ENCODE data around the gene SORBS2. TPM values are rescaled to one million over a fixed set of nuclear protein-coding genes. Genes with fewer than 3 reads are reported as not detected.

SORBS2 gene
- total and polyA plus RNA-seq, 9 donors = 17.4 to 204 (median 32.7) TPM

DNA sequence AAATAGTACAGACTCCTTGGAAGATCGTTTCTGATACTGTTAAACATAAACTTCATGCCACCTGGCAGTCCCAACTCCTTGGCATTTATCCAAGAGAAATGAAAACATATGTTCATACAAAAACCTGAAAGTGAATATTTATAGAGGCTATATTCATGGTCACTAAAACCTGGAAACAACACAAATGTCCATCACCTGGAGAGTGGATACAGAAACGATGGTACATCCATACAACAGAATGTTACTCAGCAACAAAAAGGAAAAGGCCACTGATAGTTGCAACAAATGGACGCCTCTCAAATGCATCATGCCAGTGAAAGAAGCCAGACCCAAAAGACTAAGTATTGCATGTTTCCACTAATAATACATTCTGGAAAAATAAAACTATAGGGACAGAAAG, 34.0 kb upstream of the SORBS2 start:
- WGBS, 3 donors = 90 to 93% (median 90%) methylated on average over 3 of the region's 3 CpGs
- TF ChIP-seq, protein P1, sequence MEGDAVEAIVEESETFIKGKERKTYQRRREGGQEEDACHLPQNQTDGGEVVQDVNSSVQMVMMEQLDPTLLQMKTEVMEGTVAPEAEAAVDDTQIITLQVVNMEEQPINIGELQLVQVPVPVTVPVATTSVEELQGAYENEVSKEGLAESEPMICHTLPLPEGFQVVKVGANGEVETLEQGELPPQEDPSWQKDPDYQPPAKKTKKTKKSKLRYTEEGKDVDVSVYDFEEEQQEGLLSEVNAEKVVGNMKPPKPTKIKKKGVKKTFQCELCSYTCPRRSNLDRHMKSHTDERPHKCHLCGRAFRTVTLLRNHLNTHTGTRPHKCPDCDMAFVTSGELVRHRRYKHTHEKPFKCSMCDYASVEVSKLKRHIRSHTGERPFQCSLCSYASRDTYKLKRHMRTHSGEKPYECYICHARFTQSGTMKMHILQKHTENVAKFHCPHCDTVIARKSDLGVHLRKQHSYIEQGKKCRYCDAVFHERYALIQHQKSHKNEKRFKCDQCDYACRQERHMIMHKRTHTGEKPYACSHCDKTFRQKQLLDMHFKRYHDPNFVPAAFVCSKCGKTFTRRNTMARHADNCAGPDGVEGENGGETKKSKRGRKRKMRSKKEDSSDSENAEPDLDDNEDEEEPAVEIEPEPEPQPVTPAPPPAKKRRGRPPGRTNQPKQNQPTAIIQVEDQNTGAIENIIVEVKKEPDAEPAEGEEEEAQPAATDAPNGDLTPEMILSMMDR (IDR thresholded peaks at IDR 0.05) = no peak
- TF ChIP-seq POLR2A (IDR thresholded peaks at IDR 0.05) (no peak), EP300 (IDR thresholded peaks at IDR 0.05) (no peak)
- Histone ChIP-seq H3K27ac (no peak overlapping the region), H3K4me3 (no peak overlapping the region), H3K36me3 (no peaks in the 10 kb centered on the region), H3K27me3 (no peaks in the 10 kb centered on the region), H3K9me3 (no peaks in the 10 kb centered on the region), H3K4me1 (ENCODE audit: insufficient read depth) (no peaks in the 10 kb centered on the region)
- no peak for DNase-seq
- intact Hi-C loops (cut with DNase I) = no loop called here

- peaks cover 9% of the 10 kb centered on the region for H3K4me1 ChIP-seq (ENCODE audit: insufficient read depth)
- 94 to 99% (median 98%) methylated on average over 2 of the region's 2 CpGs for WGBS, 3 donors
- no peak overlapping the region for H3K4me3 ChIP-seq
- H3K9me3 ChIP-seq = no peaks in the 10 kb centered on the region
- no peaks in the 10 kb centered on the region for H3K27me3 ChIP-seq
- TF ChIP-seq POLR2A (IDR thresholded peaks at IDR 0.05) (no peak), EP300 (IDR thresholded peaks at IDR 0.05) (no peak)
- TF ChIP-seq, protein P1 (IDR thresholded peaks at IDR 0.05) = no peak
- H3K36me3 ChIP-seq = no peaks in the 10 kb centered on the region
- no peak for DNase-seq
- intact Hi-C loops (cut with DNase I) = no loop called here
- no peak overlapping the region for H3K27ac ChIP-seq
These were observed 29.5 kb upstream of the SORBS2 start for GRCh38 chr4:185841451-185841850.

DNA sequence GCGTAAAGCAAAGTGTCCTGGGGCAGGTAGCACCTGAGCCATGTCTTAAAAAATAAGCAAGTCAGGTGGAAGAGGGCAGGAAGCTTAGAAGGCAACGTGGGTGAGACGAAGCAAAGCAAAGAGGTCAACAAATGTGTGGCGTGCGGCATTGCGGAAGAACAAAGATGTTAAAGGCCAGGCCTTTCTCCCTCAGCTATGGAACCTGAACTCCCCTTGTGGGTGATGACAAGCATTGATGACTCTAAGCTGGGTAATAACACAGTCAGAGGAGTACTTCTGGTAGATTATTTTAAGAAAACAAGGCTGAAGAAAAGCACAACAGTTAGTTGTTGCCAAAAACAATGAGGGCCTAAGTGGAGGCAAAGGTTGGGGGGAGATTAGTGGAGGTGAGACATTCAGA, 29.0 kb upstream of the SORBS2 start:
- Histone ChIP-seq H3K4me3 (no peak overlapping the region), H3K36me3 (no peaks in the 10 kb centered on the region), H3K27ac (no peak overlapping the region), H3K4me1 (ENCODE audit: insufficient read depth) (peaks cover 9% of the 10 kb centered on the region), H3K27me3 (no peaks in the 10 kb centered on the region), H3K9me3 (no peaks in the 10 kb centered on the region)
- intact Hi-C loops (cut with DNase I) = no loop called here
- TF ChIP-seq POLR2A (IDR thresholded peaks at IDR 0.05) (no peak), EP300 (IDR thresholded peaks at IDR 0.05) (no peak)
- TF ChIP-seq, protein P1 (IDR thresholded peaks at IDR 0.05) = no peak
- no peak for DNase-seq
- WGBS, 3 donors = 76 to 77% (median 76%) methylated on average over 6 of the region's 6 CpGs

DNA sequence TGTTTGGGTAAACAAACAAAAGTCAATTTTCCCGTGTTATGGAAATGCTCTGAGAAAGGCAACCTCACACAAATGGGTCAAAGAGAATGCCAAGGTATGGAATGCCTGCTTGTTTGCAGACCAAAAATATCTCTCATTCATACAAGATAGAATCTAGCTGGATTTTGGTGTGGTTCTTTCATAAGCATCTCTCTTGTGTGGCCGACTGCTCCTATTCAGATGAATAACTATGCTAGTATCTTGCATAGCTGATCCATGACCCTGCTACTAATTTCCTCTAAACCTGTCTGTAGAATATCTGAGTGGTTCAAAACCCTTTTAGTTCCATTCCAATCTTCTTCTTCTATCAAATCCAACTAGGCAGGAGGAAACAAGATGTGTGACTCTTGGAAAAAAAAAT, 28.2 kb upstream of the SORBS2 start:
- no peaks in the 10 kb centered on the region for H3K27me3 ChIP-seq
- intact Hi-C loops (cut with DNase I) = no loop called here

More for the DNA sequence above, 28.2 kb upstream of the SORBS2 start:
- Histone ChIP-seq H3K4me3 (no peak overlapping the region), H3K4me1 (ENCODE audit: insufficient read depth) (peaks cover 9% of the 10 kb centered on the region), H3K36me3 (no peaks in the 10 kb centered on the region), H3K27ac (no peak overlapping the region), H3K9me3 (no peaks in the 10 kb centered on the region)
- TF ChIP-seq, protein P1 (IDR thresholded peaks at IDR 0.05) = no peak
- TF ChIP-seq POLR2A (IDR thresholded peaks at IDR 0.05) = no peak
- no peak for TF ChIP-seq EP300 (IDR thresholded peaks at IDR 0.05)
- 56 to 77% (median 74%) methylated on average over 2 of the region's 2 CpGs for WGBS, 3 donors
- no peak for DNase-seq
